ENCODE results near the gene CDH26. TPM values are rescaled to one million over a fixed set of nuclear protein-coding genes. Genes with fewer than 3 reads are reported as not detected.
A peak's percentile ranks its signal among the peaks of the same experiment; 100 is the strongest.

The CDH26 gene
- polyA plus RNA-seq, 1 donor: 1.6 TPM

GRCh38 chr20:60046860-60047259 is 88.6 kb downstream of the CDH26 start:
- DNase-seq: no peak

- DNase-seq: no peak
Observed at GRCh38 chr20:60048634-60049521, 90.7 kb downstream of the CDH26 start.

GRCh38 chr20:60049601-60050000 is 91.4 kb downstream of the CDH26 start:
- no peak for DNase-seq

- DNase-seq: no peak
Observed at GRCh38 chr20:60050193-60050947, 92.1 kb downstream of the CDH26 start.

GRCh38 chr20:60051911-60052310 is 93.7 kb downstream of the CDH26 start:
- DNase-seq: no peak

GRCh38 chr20:60052322-60052721 is 94.1 kb downstream of the CDH26 start:
- DNase-seq: no peak

- no peak for DNase-seq
Observed at GRCh38 chr20:60053125-60053817, 95.0 kb downstream of the CDH26 start.

GRCh38 chr20:60053818-60054190 is 95.6 kb downstream of the CDH26 start:
- no peak for DNase-seq

- no peak for DNase-seq
Observed at GRCh38 chr20:60054716-60055634, 96.8 kb downstream of the CDH26 start.

GRCh38 chr20:60055740-60056139 is 97.5 kb downstream of the CDH26 start:
- no peak for DNase-seq

GRCh38 chr20:60056407-60057122 is 98.3 kb downstream of the CDH26 start:
- DNase-seq: no peak

- peak; percentile 73 for DNase-seq
Observed at GRCh38 chr20:60057123-60057865, 99.1 kb downstream of the CDH26 start.

GRCh38 chr20:60057866-60058807 is 99.9 kb downstream of the CDH26 start:
- DNase-seq: peak; percentile 39

- DNase-seq: no peak
Observed at GRCh38 chr20:60058879-60059278, 100.7 kb downstream of the CDH26 start.

GRCh38 chr20:60060006-60060557 is 101.9 kb downstream of the CDH26 start:
- no peak for DNase-seq

GRCh38 chr20:60060593-60060992 is 102.4 kb downstream of the CDH26 start:
- no peak for DNase-seq

GRCh38 chr20:60062431-60063047 is 104.3 kb downstream of the CDH26 start:
- no peak for DNase-seq

GRCh38 chr20:60063048-60063451 is 104.8 kb downstream of the CDH26 start:
- DNase-seq: no peak
